Measurements from ENCODE around the gene ZNF865. TPM values are rescaled to one million over a fixed set of nuclear protein-coding genes. Genes with fewer than 3 reads are reported as not detected.

ZNF865 gene
- total RNA-seq, 1 donor from 2014 or later: 8.8 TPM

- DNase-seq (ENCODE audit: extremely low spot score in 2 of 2): no peak
- intact Hi-C loops (cut with DNase I): no loop called here
- H3K27me3 ChIP-seq: no peaks in the 10 kb centered on the region
- peaks cover 32% of the 10 kb centered on the region for H3K4me1 ChIP-seq
- H3K36me3 ChIP-seq: peaks cover 0 to 7% of the 10 kb centered on the region in 2 donors
- no peak overlapping the region for H3K27ac ChIP-seq
- no peak overlapping the region for H3K4me3 ChIP-seq
- no peaks in the 10 kb centered on the region for H3K9me3 ChIP-seq
- TF ChIP-seq CTCF (IDR thresholded peaks at IDR 0.05): no peak
- no peak for TF ChIP-seq POLR2A (IDR thresholded peaks at IDR 0.05)
- TF ChIP-seq POLR2AphosphoS5 (IDR thresholded peaks at IDR 0.05; ENCODE audit: insufficient read depth in 1 of 2, low read depth in 1 of 2): no peak
These were observed 44.7 kb downstream of the ZNF865 start for GRCh38 chr19:55650126-55650557.

GRCh38 chr19:55650602-55651230 lies 45.3 kb downstream of the ZNF865 start:
- intact Hi-C loops (cut with DNase I): no loop called here
- H3K36me3 ChIP-seq: peaks cover 0 to 1% of the 10 kb centered on the region in 2 donors
- H3K9me3 ChIP-seq: no peaks in the 10 kb centered on the region
- TF ChIP-seq CTCF (IDR thresholded peaks at IDR 0.05) (no peak), POLR2AphosphoS5 (IDR thresholded peaks at IDR 0.05; ENCODE audit: insufficient read depth in 1 of 2, low read depth in 1 of 2) (no peak), POLR2A (IDR thresholded peaks at IDR 0.05) (no peak)
- peaks cover 35% of the 10 kb centered on the region for H3K4me1 ChIP-seq
- H3K27ac ChIP-seq: no peak overlapping the region
- no peaks in the 10 kb centered on the region for H3K27me3 ChIP-seq
- H3K4me3 ChIP-seq: no peak overlapping the region
- DNase-seq (ENCODE audit: extremely low spot score in 2 of 2): no peak

GRCh38 chr19:55651236-55651635 lies 45.8 kb downstream of the ZNF865 start:
- H3K4me1 ChIP-seq: peaks cover 40% of the 10 kb centered on the region
- no peak for DNase-seq (ENCODE audit: extremely low spot score in 2 of 2)
- intact Hi-C loops (cut with DNase I): no loop called here

GRCh38 chr19:55652311-55653128 lies 47.1 kb downstream of the ZNF865 start:
- no peak for DNase-seq (ENCODE audit: extremely low spot score in 2 of 2)
- H3K4me1 ChIP-seq: peaks cover 47% of the 10 kb centered on the region

More at GRCh38 chr19:55651236-55651635, 45.8 kb downstream of the ZNF865 start:
- Histone ChIP-seq H3K9me3 (no peaks in the 10 kb centered on the region), H3K27me3 (no peaks in the 10 kb centered on the region), H3K4me3 (no peak overlapping the region), H3K36me3 (no peaks in the 10 kb centered on the region), H3K27ac (no peak overlapping the region)
- TF ChIP-seq CTCF (IDR thresholded peaks at IDR 0.05): no peak
- TF ChIP-seq POLR2A (IDR thresholded peaks at IDR 0.05): no peak
- no peak for TF ChIP-seq POLR2AphosphoS5 (IDR thresholded peaks at IDR 0.05; ENCODE audit: insufficient read depth in 1 of 2, low read depth in 1 of 2)

More at GRCh38 chr19:55652311-55653128, 47.1 kb downstream of the ZNF865 start:
- intact Hi-C loops (cut with DNase I): no loop called here
- Histone ChIP-seq H3K9me3 (no peaks in the 10 kb centered on the region), H3K36me3 (no peaks in the 10 kb centered on the region), H3K4me3 (peak overlapping the region in 1 of 2 donors; percentile 96), H3K27ac (peak overlapping the region; percentile 100), H3K27me3 (no peaks in the 10 kb centered on the region)
- TF ChIP-seq POLR2AphosphoS5 (IDR thresholded peaks at IDR 0.05; ENCODE audit: insufficient read depth in 1 of 2, low read depth in 1 of 2) (no peak), POLR2A (IDR thresholded peaks at IDR 0.05) (no peak), CTCF (IDR thresholded peaks at IDR 0.05) (no peak)

Data from vagina (tissue), 2 donors.